Measurements from ENCODE around the gene OR4C3.
"Not testable (repeated sequence)": the region's sequence is repeated elsewhere in the genome, so short reads cannot be mapped to it uniquely, and the experiment has no call there.

Gene OR4C3

GRCh38 chr11:48324620-48325019 is at the start of gene OR4C3:
Gene OR4C3 (plus strand): TSS chr11:48324920. CDS start chr11:48325022, 102 bp downstream.
- DNase-seq (ENCODE audit: low read depth) = not testable (repeated sequence)

- DNase-seq (ENCODE audit: low read depth) = no peak
Measured at GRCh38 chr11:48305923-48306322, 18.8 kb upstream of the OR4C3 start, which contains the start of gene OR4S1. Gene OR4S1 (plus strand): TSS chr11:48306223. CDS start chr11:48306223, 0 bp downstream.

- no peak for DNase-seq (ENCODE audit: low read depth)
Measured at GRCh38 chr11:48307760-48308386, 16.8 kb upstream of the OR4C3 start.

- DNase-seq (ENCODE audit: low read depth) = not testable (repeated sequence)
Measured at GRCh38 chr11:48313590-48313989, 11.1 kb upstream of the OR4C3 start.

- DNase-seq (ENCODE audit: low read depth) = not testable (repeated sequence)
Measured at GRCh38 chr11:48319813-48320212, 4.9 kb upstream of the OR4C3 start.

GRCh38 chr11:48341466-48341865 is 16.7 kb downstream of the OR4C3 start:
- DNase-seq (ENCODE audit: low read depth) = no peak

GRCh38 chr11:48342505-48342904 is 17.8 kb downstream of the OR4C3 start:
- not testable (repeated sequence) for DNase-seq (ENCODE audit: low read depth)

- DNase-seq (ENCODE audit: low read depth) = not testable (repeated sequence)
Measured at GRCh38 chr11:48346286-48346685, 21.6 kb downstream of the OR4C3 start.

GRCh38 chr11:48354013-48354412 is 29.3 kb downstream of the OR4C3 start:
- no peak for DNase-seq (ENCODE audit: low read depth)

GRCh38 chr11:48354677-48355076 is 30.0 kb downstream of the OR4C3 start:
- no peak for DNase-seq (ENCODE audit: low read depth)

- DNase-seq (ENCODE audit: low read depth) = not testable (repeated sequence)
Measured at GRCh38 chr11:48361289-48361688, 36.6 kb downstream of the OR4C3 start.

- DNase-seq (ENCODE audit: low read depth) = no peak
Measured at GRCh38 chr11:48366365-48366764, 41.6 kb downstream of the OR4C3 start, which contains the start of gene OR4C5. Gene OR4C5 (minus strand): TSS chr11:48366465. CDS start chr11:48366465, 0 bp downstream.

All from fibroblast of the conjunctiva (primary cell).